Measurements from ENCODE around the gene ACADVL. TPM values are rescaled to one million over a fixed set of nuclear protein-coding genes. Genes with fewer than 3 reads are reported as not detected.

The ACADVL gene
- total and polyA plus RNA-seq, 2 of the 4 experiments (the other 2 are of a cell fraction): 139 to 752 TPM

DNA sequence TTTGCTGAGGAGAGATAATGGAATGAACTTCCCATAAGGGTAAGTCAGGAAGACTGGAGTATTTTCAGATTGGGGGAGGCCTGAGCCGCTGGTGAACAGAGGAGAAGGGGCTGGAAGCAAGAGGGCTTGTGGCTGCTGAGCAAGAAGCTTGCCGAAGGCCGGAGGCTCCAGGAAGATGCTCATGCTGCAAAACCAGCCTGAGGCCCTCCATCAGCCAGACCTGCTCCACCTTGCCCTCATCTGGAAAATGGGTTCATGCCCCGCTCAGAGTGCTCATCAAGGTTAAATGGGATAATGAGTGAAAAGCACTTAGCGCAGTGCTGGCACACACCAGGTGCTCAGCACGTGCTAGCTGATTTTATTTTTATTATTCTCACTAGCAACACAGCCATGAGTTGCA is 35.1 kb upstream of the ACADVL start:
- Histone ChIP-seq H3K4ac (ENCODE audit: low read depth, low read length) (no peak overlapping the region), H4K8ac (ENCODE audit: low read depth in 2 of 2, low read length in 2 of 2) (no peak overlapping the region), H2AK5ac (ENCODE audit: low read depth, low read length) (no peak overlapping the region), H4K20me1 (ENCODE audit: insufficient read depth, low read length) (no peaks in the 10 kb centered on the region), H3K18ac (ENCODE audit: low read depth, low read length) (no peak overlapping the region), H2BK20ac (ENCODE audit: low read depth, low read length) (no peak overlapping the region), H2AK9ac (replicated peaks; ENCODE audit: low read depth, low read length, poor library complexity) (no peak overlapping the region), H4K91ac (ENCODE audit: insufficient read depth, low read depth, low read length) (no peak overlapping the region), H2BK120ac (ENCODE audit: low read depth, low read length) (no peak overlapping the region), H3K23ac (ENCODE audit: low read depth, low read length) (no peak overlapping the region), H2BK5ac (ENCODE audit: low read depth, low read length, poor library complexity, severe bottlenecking) (no peak overlapping the region), H3K79me1 (ENCODE audit: low read depth in 1 of 2, low read length in 2 of 2) (no peaks in the 10 kb centered on the region; a peak in 1 of 4 replicates), H3K56ac (ENCODE audit: extremely low read depth, insufficient read depth, low read length) (no peak overlapping the region), H2AFZ (replicated peaks; ENCODE audit: low read length, poor library complexity) (no peak overlapping the region), H3K36me3 (ENCODE audit: control insufficient read depth, insufficient read depth, low read length) (peaks cover 9% of the 10 kb centered on the region), H3K9me3 (ENCODE audit: control insufficient read depth, insufficient read depth, low read length) (no peaks in the 10 kb centered on the region), H3K27ac (ENCODE audit: insufficient read depth, low read length) (no peak overlapping the region), H3K14ac (replicated peaks; ENCODE audit: low read depth, low read length) (no peak overlapping the region), H3K4me2 (ENCODE audit: low read depth, low read length) (no peak overlapping the region), H4K5ac (ENCODE audit: low read depth, low read length) (no peak overlapping the region), H3K4me3 (ENCODE audit: insufficient read depth, low read depth, low read length) (no peak overlapping the region), H3K27me3 (ENCODE audit: control insufficient read depth, insufficient read depth, low read length) (no peaks in the 10 kb centered on the region), H3K9ac (ENCODE audit: low read depth, low read length) (no peak overlapping the region), H2BK15ac (ENCODE audit: low read depth, low read length) (no peak overlapping the region), H3K4me1 (ENCODE audit: control insufficient read depth, insufficient read depth, low read length) (no peaks in the 10 kb centered on the region), H3K9me1 (ENCODE audit: insufficient read depth, low read length) (no peaks in the 10 kb centered on the region; the same call in 1 of the 2 replicates)
- no peak for TF ChIP-seq NFE2L2 (IDR thresholded peaks at IDR 0.05; ENCODE audit: low read depth, low read length)
- ATAC-seq (ENCODE audit: low read depth) (no peak), DNase-seq (no peak)
- intact Hi-C loops (cut with micrococcal nuclease) (no loop called here), dilution Hi-C loops (cut with HindIII; ENCODE audit: low sequenced_read_pairs, unreplicated experiment) (no loop called here), in situ Hi-C loops (cut with MboI; ENCODE audit: low sequenced_read_pairs) (no loop called here)
- WGBS, 2 experiments (ENCODE audit: extremely low coverage in 2 of 2, insufficient read length in 1 of 2): no CpG with 5 or more reads among the region's 6 CpGs
- CTCF ChIA-PET: no interaction called here
- no TSS peak for BruUV-seq (replicated peaks)
- POLR2A ChIA-PET (ENCODE audit: unreplicated experiment): no interaction called here

Data from IMR-90 (cell line).